H1 (cell line): ENCODE data around the gene NNMT. TPM values are rescaled to one million over a fixed set of nuclear protein-coding genes. Genes with fewer than 3 reads are reported as not detected.

Source experiments
- CBX5 ChIP-seq: fragments of 300-800, 300-1000 bp; sonication (generic); IDR thresholded peaks from 2 replicates; pipeline ENCODE4 v1.7.1; 2016; ENCODE audit warnings: antibody characterized with exemption, low read length, low read depth
- GTF2F1 ChIP-seq: IDR thresholded peaks from 2 replicates; pipeline ENCODE4 v1.6.1; 2012; ENCODE audit warnings: low read depth, low read length, improper control_type of control experiment, borderline replicate concordance
- SRF ChIP-seq: IDR thresholded peaks from 2 replicates; pipeline ENCODE4 v1.6.1; 2011; ENCODE audit warnings: mild to moderate bottlenecking, low read depth, low read length, moderate library complexity
- polyA plus RNA-seq, 7 experiments: library from polyadenylated mRNA; depleted of rRNA in 3 of 7; stranded (reverse) in 5 of 7; unstranded in 2 of 7; fragments of >200 nt in 5 of 7; fragments of 200-250 nt in 2 of 7; gene quantifications; 1 replicate in 5 of 7; 2 replicates in 1 of 7; 4 replicates in 1 of 7; pipeline versions ENCODE4 v1.2.1 to v1.2.3, GENCODE V29; 2011 to 2013; ENCODE audit warnings: missing spikeins in 2 of 7, mixed read lengths in 2 of 7
- total RNA-seq: library from RNA; stranded (reverse); fragmentation: NEBNext Ultra II Directional; extraction: Animal tissue kit (Norgen Biotek cat#: 25700); gene quantifications from 2 replicates; pipeline ENCODE4 v1.2.1, GENCODE V29; 2021

The NNMT gene
- total and polyA plus RNA-seq, 2 of the 8 experiments (the other 6 are each of a cell fraction or from before 2014, with no cell fraction given): not detected

DNA sequence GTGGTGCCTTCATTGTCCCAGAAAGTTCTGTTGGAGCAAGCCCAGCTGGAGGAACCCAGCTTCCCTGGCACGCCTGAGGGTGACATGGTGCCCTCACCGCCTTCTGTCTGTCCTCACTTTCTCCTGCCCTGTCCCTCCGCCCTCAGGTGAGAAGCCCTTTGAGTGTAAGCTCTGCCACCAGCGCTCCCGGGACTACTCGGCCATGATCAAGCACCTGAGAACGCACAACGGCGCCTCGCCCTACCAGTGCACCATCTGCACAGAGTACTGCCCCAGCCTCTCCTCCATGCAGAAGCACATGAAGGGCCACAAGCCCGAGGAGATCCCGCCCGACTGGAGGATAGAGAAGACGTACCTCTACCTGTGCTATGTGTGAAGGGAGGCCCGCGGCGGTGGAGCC is 46.0 kb upstream of the NNMT start (continued):
- no peak for TF ChIP-seq GTF2F1
- no peak for TF ChIP-seq CBX5
- TF ChIP-seq SRF: no peak
